Activated CD4-positive, alpha-beta memory T cell treated with anti-CD3 and anti-CD28 coated beads for 36 hours (primary cell): ENCODE data around the gene SLC35B2. TPM values are rescaled to one million over a fixed set of nuclear protein-coding genes. Genes with fewer than 3 reads are reported as not detected.

Experiments
- CTCF ChIA-PET: fragments of 350-600 bp; sonication (Branson Sonifier 250); formaldehyde crosslinking; loops from one replicate; lab custom pipeline; 2021; ENCODE audit warnings: antibody characterized with exemption, inconsistent platforms; lab: Charles Lee
- POLR2A ChIA-PET: fragments of 350-600 bp; sonication (Branson Sonifier 250); formaldehyde crosslinking; loops from one replicate; lab custom pipeline; 2021; ENCODE audit warnings: antibody characterized with exemption; lab: Charles Lee
- DNase-seq: peaks from one replicate; pipeline ENCODE4 v3.0.0-alpha.2; 2020
- H3K27ac Mint-ChIP-seq: one replicate; pipeline ENCODE4 v1.8.0; 2021; ENCODE audit warnings: mixed read lengths
- H3K27me3 Mint-ChIP-seq: one replicate; pipeline ENCODE4 v1.8.0; 2021; ENCODE audit warnings: mixed read lengths
- H3K36me3 Mint-ChIP-seq: one replicate; pipeline ENCODE4 v1.8.0; 2021; ENCODE audit warnings: mixed read lengths
- H3K4me1 Mint-ChIP-seq: one replicate; pipeline ENCODE4 v1.8.0; 2021; ENCODE audit warnings: low read depth, mixed read lengths
- H3K4me3 Mint-ChIP-seq: one replicate; pipeline ENCODE4 v1.8.0; 2021; ENCODE audit warnings: mild to moderate bottlenecking, mixed read lengths
- H3K9me3 Mint-ChIP-seq: one replicate; pipeline ENCODE4 v1.8.0; 2021; ENCODE audit warnings: mixed read lengths
- intact Hi-C: fragments of 100-400 bp; cut with micrococcal nuclease; formaldehyde crosslinking; loops from one replicate; pipeline ENCODE4 v1.15.1; 2023
- total RNA-seq, 2 experiments: library from RNA; stranded (reverse); gene quantifications; one replicate each; pipeline ENCODE4 v1.2.3, GENCODE V29; 2021

The SLC35B2 gene, protein sequence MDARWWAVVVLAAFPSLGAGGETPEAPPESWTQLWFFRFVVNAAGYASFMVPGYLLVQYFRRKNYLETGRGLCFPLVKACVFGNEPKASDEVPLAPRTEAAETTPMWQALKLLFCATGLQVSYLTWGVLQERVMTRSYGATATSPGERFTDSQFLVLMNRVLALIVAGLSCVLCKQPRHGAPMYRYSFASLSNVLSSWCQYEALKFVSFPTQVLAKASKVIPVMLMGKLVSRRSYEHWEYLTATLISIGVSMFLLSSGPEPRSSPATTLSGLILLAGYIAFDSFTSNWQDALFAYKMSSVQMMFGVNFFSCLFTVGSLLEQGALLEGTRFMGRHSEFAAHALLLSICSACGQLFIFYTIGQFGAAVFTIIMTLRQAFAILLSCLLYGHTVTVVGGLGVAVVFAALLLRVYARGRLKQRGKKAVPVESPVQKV
- 10 to 100 TPM; 16.5 to 16.8 TPM for total RNA-seq

DNA sequence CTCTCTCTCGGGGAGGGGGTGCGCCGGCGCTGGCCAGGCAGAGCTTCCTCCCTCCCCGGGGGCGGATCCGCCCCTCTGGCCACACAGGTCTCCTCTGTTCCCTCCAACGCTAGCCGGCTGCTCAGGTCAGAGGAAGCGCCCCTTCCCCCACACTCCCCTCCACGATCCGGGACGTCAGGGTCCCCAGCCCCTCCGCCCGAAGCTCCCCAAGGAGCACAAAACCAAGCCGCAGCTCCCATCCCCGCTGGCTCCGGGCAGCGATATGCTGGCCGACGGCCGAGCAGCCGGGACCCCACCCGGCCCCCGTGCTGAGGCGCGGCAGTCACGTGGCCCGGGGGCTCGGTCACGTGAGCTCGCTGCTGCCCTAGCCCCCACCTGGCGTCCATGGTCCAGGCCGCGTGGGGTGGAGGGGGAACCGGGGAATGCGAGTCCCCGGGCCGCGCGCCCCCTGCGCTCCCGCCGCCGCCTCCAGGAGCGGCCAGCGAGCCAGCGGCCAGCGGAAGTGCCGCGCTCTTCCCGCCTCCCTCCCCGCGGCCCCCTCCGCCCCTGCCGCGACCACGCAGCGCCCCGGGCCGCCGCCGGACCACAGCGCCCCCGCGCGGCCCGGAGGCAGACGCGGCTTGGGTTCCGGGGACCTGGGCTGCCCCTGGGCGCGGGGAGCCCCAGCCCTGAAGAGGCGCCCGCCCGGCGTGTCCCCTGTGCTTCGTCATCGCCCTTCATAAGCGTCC, at the start of gene SLC35B2:
SLC35B2 (minus strand) TSS at position 504 of the 728 bp plus-strand sequence; CDS start at position 386, 118 bp downstream.
- Mint-ChIP-seq H3K4me1 (peaks cover 56% of the 10 kb centered on the region), H3K4me3 (peak within 1 kb of the TSS; percentile 77), H3K27ac (peak within 1 kb of the TSS; percentile 83), H3K27me3 (no peaks in the 10 kb centered on the region), H3K36me3 (peaks cover 35% of the 10 kb centered on the region), H3K9me3 (no peaks in the 10 kb centered on the region)
- DNase-seq: peak; percentile 76
- ChIA-PET POLR2A (interaction anchor here (0.8 to 7.5 kb wide), 11 partner anchors 8 to 131 kb away, joined by 3 to 139 read pairs (median 5); partner anchors contain the start of genes CDC5L, HSP90AB1 and SLC29A1), CTCF (interaction anchor here (0.7 to 4.5 kb wide), 19 partner anchors 10 to 532 kb away, joined by 3 to 49 read pairs (median 6); partner anchors contain the start of genes AARS2, HSP90AB1 and SLC29A1)
- intact Hi-C loops: loop anchor here (1.0 kb wide), 3 partner anchors 8 to 36 kb away; partner anchors contain the start of genes HSP90AB1 and NFKBIE

DNA sequence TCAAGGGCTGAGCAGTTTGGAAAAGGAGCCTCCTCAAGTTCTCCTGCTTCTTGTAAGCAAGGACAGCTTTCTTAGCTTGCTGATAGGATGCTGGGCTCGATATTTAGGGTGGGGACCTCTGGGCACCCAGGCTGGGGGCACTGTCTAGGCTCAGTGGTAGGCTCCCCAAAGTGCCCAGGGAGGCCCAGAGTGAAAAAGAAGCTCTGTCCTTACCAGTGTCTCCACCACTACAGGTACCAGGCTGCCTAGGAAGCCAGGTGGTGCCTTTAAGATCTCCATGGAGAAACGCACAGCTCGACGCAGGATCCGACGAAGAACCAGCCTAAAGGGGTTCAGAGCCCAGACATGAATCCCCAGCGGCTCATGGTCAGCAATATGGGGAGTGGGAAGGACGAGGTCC, 49.4 kb upstream of the SLC35B2 start:
- CTCF ChIA-PET: interaction anchor here (3.6 to 4.6 kb wide), 2 partner anchors 11 to 39 kb away, joined by 19 to 66 read pairs; partner anchors contain the start of gene TMEM151B
- POLR2A ChIA-PET: interaction anchor here (0.5 to 1.6 kb wide), 2 partner anchors 11 to 12 kb away, joined by 3 to 4 read pairs; no protein-coding TSS in a partner anchor
- peaks cover 5% of the 10 kb centered on the region for H3K4me1 Mint-ChIP-seq
- H3K27ac Mint-ChIP-seq: no peak overlapping the region
- H3K27me3 Mint-ChIP-seq: no peaks in the 10 kb centered on the region
- no peak for DNase-seq
- intact Hi-C loops: no loop called here
- H3K9me3 Mint-ChIP-seq: no peaks in the 10 kb centered on the region
- H3K36me3 Mint-ChIP-seq: peaks cover 46% of the 10 kb centered on the region
- no peak overlapping the region for H3K4me3 Mint-ChIP-seq

- Mint-ChIP-seq H3K36me3 (peaks cover 49% of the 10 kb centered on the region), H3K27ac (no peak overlapping the region), H3K9me3 (no peaks in the 10 kb centered on the region), H3K4me3 (no peak overlapping the region), H3K4me1 (no peaks in the 10 kb centered on the region), H3K27me3 (no peaks in the 10 kb centered on the region)
- CTCF ChIA-PET: interaction anchor here (0.6 to 6.2 kb wide), 22 partner anchors 8 to 209 kb away, joined by 3 to 66 read pairs (median 4); partner anchors contain the start of genes AARS2 and TMEM151B
- no peak for DNase-seq
- intact Hi-C loops: no loop called here
- POLR2A ChIA-PET: interaction anchor here (0.9 to 1.6 kb wide), 2 partner anchors 11 to 14 kb away, joined by 3 to 4 read pairs; no protein-coding TSS in a partner anchor
These were observed 47.9 kb upstream of the SLC35B2 start for GRCh38 chr6:44305200-44305725.

DNA sequence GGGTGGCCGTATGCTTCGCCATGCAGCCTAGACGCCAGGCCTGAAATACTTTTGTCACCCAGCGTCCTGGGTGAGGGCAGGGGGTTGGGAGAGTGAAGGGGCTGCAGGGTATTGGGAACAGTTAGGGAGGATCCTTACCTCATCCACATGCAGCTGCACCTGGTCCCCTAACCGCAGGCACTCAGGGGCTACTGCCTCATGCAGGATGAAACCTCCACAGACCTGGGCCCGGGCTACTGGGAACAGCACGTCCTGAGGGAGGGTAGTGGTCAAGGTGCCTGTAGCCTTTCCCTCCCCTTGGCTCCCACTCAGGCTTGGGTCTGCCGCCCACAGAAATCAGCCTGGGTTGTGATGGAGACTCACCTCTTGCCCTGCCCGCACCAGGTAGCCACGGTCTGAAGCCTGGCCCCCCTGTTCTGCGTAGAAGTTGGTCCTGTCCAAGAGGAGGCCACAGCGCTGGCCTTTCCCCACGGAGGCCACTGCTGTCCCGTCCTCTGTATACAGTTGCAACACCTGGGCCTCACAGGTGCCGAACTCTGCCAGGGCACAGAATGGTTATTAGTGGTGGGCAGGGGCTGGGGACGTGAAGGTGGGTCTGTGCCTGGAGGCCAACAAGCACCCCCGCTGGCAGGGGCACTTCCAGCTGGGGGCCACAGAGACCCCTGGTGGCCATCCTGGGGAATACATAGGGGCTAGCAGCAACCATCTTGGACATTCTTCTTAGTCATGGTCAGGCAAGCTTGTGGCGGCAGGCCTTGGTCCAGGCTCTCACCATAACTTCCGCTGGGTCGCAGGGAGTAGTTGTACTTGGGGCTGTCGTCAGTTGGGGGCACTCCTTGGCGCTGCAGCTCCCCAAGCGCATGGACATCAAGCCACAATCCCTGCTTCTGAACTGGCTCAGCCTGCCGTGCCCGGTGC, 47.2 kb upstream of the SLC35B2 start:
- Mint-ChIP-seq H3K27me3 (no peaks in the 10 kb centered on the region), H3K36me3 (peaks cover 46% of the 10 kb centered on the region), H3K4me3 (no peak overlapping the region), H3K4me1 (no peaks in the 10 kb centered on the region), H3K27ac (no peak overlapping the region), H3K9me3 (no peaks in the 10 kb centered on the region)
- CTCF ChIA-PET: interaction anchor here (0.6 to 6.2 kb wide), 23 partner anchors 9 to 208 kb away, joined by 3 to 66 read pairs (median 4); partner anchors contain the start of genes AARS2, SLC29A1 and TMEM151B
- intact Hi-C loops: loop anchor here (1.0 kb wide), 2 partner anchors 36 to 132 kb away; no protein-coding TSS in a partner anchor
- POLR2A ChIA-PET: interaction anchor here (1.6 kb wide), 1 partner anchor 14 kb away, joined by 4 read pairs; no protein-coding TSS in a partner anchor
- DNase-seq: peak; percentile 45

DNA sequence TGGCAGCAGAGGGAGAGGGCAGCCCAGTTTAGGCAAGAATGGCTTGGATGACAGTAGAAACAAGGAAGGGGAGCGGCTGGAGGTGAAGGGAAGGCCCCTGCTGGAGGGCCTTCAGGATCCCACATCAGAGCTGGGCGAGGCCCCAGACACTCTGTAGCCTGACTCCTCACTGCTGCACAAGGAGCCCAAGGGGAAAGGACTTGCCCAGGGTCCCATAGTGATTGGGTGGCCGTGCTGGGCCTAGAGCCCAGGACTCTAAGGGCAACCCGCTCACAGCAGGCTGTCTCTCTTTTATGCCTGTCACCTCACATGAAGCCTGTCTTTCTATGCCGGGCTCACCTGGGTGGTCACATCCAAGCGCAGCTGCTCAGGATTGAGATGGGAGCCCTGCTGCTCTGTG, 46.5 kb upstream of the SLC35B2 start:
- Mint-ChIP-seq H3K4me3 (no peak overlapping the region), H3K27me3 (no peaks in the 10 kb centered on the region), H3K9me3 (no peaks in the 10 kb centered on the region), H3K4me1 (no peaks in the 10 kb centered on the region), H3K36me3 (peaks cover 43% of the 10 kb centered on the region), H3K27ac (no peak overlapping the region)
- intact Hi-C loops: loop anchor here (1.0 kb wide), 2 partner anchors 36 to 132 kb away; no protein-coding TSS in a partner anchor
- DNase-seq: no peak
- ChIA-PET POLR2A (no interaction called here), CTCF (interaction anchor here (0.8 to 6.2 kb wide), 9 partner anchors 10 to 81 kb away, joined by 3 to 66 read pairs (median 7); partner anchors contain the start of genes AARS2, SLC29A1 and TMEM151B)

GRCh38 chr6:44302856-44303255, 45.5 kb upstream of the SLC35B2 start:
- ChIA-PET CTCF (interaction anchor here (0.8 to 6.2 kb wide), 5 partner anchors 10 to 36 kb away, joined by 3 to 66 read pairs (median 7); partner anchors contain the start of genes AARS2 and TMEM151B), POLR2A (no interaction called here)
- intact Hi-C loops: no loop called here
- Mint-ChIP-seq H3K27ac (no peak overlapping the region), H3K27me3 (peaks cover 2% of the 10 kb centered on the region), H3K36me3 (peaks cover 39% of the 10 kb centered on the region), H3K4me3 (no peak overlapping the region), H3K9me3 (no peaks in the 10 kb centered on the region), H3K4me1 (peaks cover 3% of the 10 kb centered on the region)
- no peak for DNase-seq

- Mint-ChIP-seq H3K27ac (no peak overlapping the region), H3K36me3 (peaks cover 35% of the 10 kb centered on the region), H3K27me3 (peaks cover 8% of the 10 kb centered on the region), H3K4me3 (no peak overlapping the region), H3K4me1 (peaks cover 6% of the 10 kb centered on the region), H3K9me3 (no peaks in the 10 kb centered on the region)
- POLR2A ChIA-PET: no interaction called here
- intact Hi-C loops: no loop called here
- no peak for DNase-seq
- CTCF ChIA-PET: interaction anchor here (0.6 to 6.2 kb wide), 4 partner anchors 11 to 238 kb away, joined by 3 to 44 read pairs (median 4); partner anchors contain the start of gene AARS2
These were observed 44.6 kb upstream of the SLC35B2 start for GRCh38 chr6:44301782-44302564.

GRCh38 chr6:44301106-44301505, 43.8 kb upstream of the SLC35B2 start:
- no peak for DNase-seq
- Mint-ChIP-seq H3K36me3 (peaks cover 35% of the 10 kb centered on the region), H3K27ac (no peak overlapping the region), H3K27me3 (peaks cover 16% of the 10 kb centered on the region), H3K4me3 (no peak overlapping the region), H3K9me3 (no peaks in the 10 kb centered on the region), H3K4me1 (peaks cover 6% of the 10 kb centered on the region)
- CTCF ChIA-PET: interaction anchor here (6.2 kb wide), 1 partner anchor 12 kb away, joined by 44 read pairs; the partner anchor contains the start of gene AARS2
- intact Hi-C loops: no loop called here
- POLR2A ChIA-PET: interaction anchor here (0.7 kb wide), 1 partner anchor 8 kb away, joined by 3 read pairs; no protein-coding TSS in a partner anchor

DNA sequence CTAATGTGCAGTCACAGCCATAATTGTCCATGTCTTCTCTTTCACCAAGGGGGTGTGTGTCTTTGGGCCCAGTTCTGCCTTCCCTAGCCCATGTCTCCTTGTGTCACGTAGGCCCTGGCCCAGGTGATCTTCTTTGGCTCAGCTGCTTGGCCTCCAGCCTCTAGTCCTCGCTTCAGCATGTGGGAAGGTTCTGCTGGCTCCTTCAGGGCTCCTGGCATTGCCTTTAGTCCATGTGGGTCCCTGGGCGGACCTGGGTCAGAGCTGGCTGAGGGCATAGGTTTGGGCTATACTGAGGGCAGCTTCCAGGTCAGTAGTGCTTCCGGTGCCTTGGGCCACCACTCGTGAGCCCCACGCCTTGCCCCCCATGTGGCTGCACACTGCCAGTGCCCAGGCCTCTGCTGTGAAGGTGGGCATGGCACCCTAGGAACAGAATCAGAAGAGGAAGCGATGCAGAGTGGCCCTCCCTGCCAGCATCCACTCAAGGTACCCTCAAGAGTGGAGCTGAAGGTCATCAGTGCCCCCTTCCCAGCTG, 43.0 kb upstream of the SLC35B2 start:
- POLR2A ChIA-PET: interaction anchor here (0.8 kb wide), 1 partner anchor 89 kb away, joined by 3 read pairs; no protein-coding TSS in a partner anchor
- Mint-ChIP-seq H3K27ac (no peak overlapping the region), H3K27me3 (peaks cover 20% of the 10 kb centered on the region), H3K36me3 (peaks cover 30% of the 10 kb centered on the region), H3K9me3 (no peaks in the 10 kb centered on the region), H3K4me3 (no peak overlapping the region), H3K4me1 (peaks cover 6% of the 10 kb centered on the region)
- intact Hi-C loops: no loop called here
- no peak for DNase-seq
- CTCF ChIA-PET: interaction anchor here (1.0 to 6.2 kb wide), 2 partner anchors 13 to 32 kb away, joined by 3 to 44 read pairs; partner anchors contain the start of gene AARS2
